Neural cell (in vitro differentiated cells): ENCODE measurements around the gene CRTAC1. TPM values are rescaled to one million over a fixed set of nuclear protein-coding genes. Genes with fewer than 3 reads are reported as not detected.

Experiments used
- H2AFZ ChIP-seq: fragments of 200-600, 300-800 bp; sonication (generic), shearing (Covaris generic); 2 replicates; pipeline ENCODE4 v1.6.0; 2014; ENCODE audit warnings: low read depth, mild to moderate bottlenecking, antibody characterized with exemption, low read length, moderate library complexity
- H3F3A ChIP-seq: fragments of 200-600 bp; shearing (Covaris generic); 2 replicates; pipeline ENCODE4 v1.6.1; 2016; ENCODE audit warnings: mild to moderate bottlenecking, moderate library complexity, mixed read lengths, antibody characterized with exemption, low read length; ENCODE audit not compliant: insufficient read depth, poor library complexity, severe bottlenecking
- H3K27ac ChIP-seq: fragments of 200-600, 300-800 bp; sonication (generic), shearing (Covaris generic); 2 replicates; pipeline ENCODE4 v1.5.1; 2014; ENCODE audit warnings: mild to moderate bottlenecking, low read length, moderate library complexity
- H3K27me3 ChIP-seq: fragments of 300-800, 200-600 bp; sonication (generic), shearing (Covaris generic); 2 replicates; pipeline ENCODE4 v1.6.0; 2014; ENCODE audit warnings: mild to moderate bottlenecking, low read depth, low read length, moderate library complexity; ENCODE audit not compliant: insufficient read depth
- H3K36me3 ChIP-seq: fragments of 300-800, 200-600 bp; sonication (generic), shearing (Covaris generic); 2 replicates; pipeline ENCODE4 v1.5.1; 2014; ENCODE audit warnings: mild to moderate bottlenecking, antibody characterized with exemption, low read length, moderate library complexity; ENCODE audit not compliant: insufficient read depth
- H3K4me2 ChIP-seq: fragments of 300-800, 200-600 bp; sonication (generic), shearing (Covaris generic); 2 replicates; pipeline ENCODE4 v1.6.0; 2014; ENCODE audit warnings: mild to moderate bottlenecking, low read length
- H3K4me3 ChIP-seq: fragments of 300-800, 200-600 bp; sonication (generic), shearing (Covaris generic); 2 replicates; pipeline ENCODE4 v1.5.1; 2014; ENCODE audit warnings: mild to moderate bottlenecking, low read length, moderate library complexity
- H3K79me2 ChIP-seq: fragments of 200-600 bp; shearing (Covaris generic); replicated peaks from 2 replicates; pipeline ENCODE4 v1.6.0; 2014; ENCODE audit warnings: mild to moderate bottlenecking, low read length, moderate library complexity; ENCODE audit not compliant: insufficient read depth
- H3K9ac ChIP-seq: fragments of 300-800, 200-600 bp; sonication (generic), shearing (Covaris generic); 2 replicates; pipeline ENCODE4 v1.6.1; 2016; ENCODE audit warnings: mild to moderate bottlenecking, low read length, mixed read lengths
- H3K9me2 ChIP-seq: fragments of 200-600 bp; shearing (Covaris generic); 2 replicates; pipeline ENCODE4 v1.6.1; 2016; ENCODE audit warnings: mild to moderate bottlenecking, low read length, mixed read lengths; ENCODE audit not compliant: insufficient read depth
- H3K9me3 ChIP-seq: fragments of 200-600, 300-800 bp; sonication (generic), shearing (Covaris generic); 2 replicates; pipeline ENCODE4 v1.6.1; 2016; ENCODE audit warnings: mild to moderate bottlenecking, mixed run types, low read length, moderate library complexity, mixed read lengths
- H4K20me1 ChIP-seq: fragments of 200-600 bp; shearing (Covaris generic); 2 replicates; pipeline ENCODE4 v1.6.1; 2016; ENCODE audit warnings: mild to moderate bottlenecking, mixed run types; ENCODE audit not compliant: insufficient read depth
- CTCF ChIP-seq: fragments of 450-650 bp; IDR thresholded peaks from 2 replicates; pipeline ENCODE4 v1.5.1; 2014; ENCODE audit warnings: antibody characterized with exemption, mild to moderate bottlenecking, moderate library complexity; ENCODE audit not compliant: poor library complexity, severe bottlenecking
- EP300 ChIP-seq: fragments of 450-650 bp; conservative IDR thresholded peaks from 2 replicates; pipeline ENCODE4 v1.6.1; 2014; ENCODE audit warnings: antibody characterized with exemption, mild to moderate bottlenecking, moderate library complexity; ENCODE audit not compliant: poor library complexity, severe bottlenecking
- EZH2 ChIP-seq: fragments of 200-600, 300-800 bp; shearing (Covaris generic), sonication (generic); IDR thresholded peaks from 2 replicates; pipeline ENCODE4 v1.6.1; 2014; ENCODE audit warnings: antibody characterized with exemption, low read length, borderline replicate concordance, mild to moderate bottlenecking; ENCODE audit not compliant: insufficient read depth, poor library complexity, severe bottlenecking
- POLR2AphosphoS5 ChIP-seq: IDR thresholded peaks from 2 replicates; pipeline ENCODE4 v1.6.1; 2012
- RAD21 ChIP-seq: fragments of 450-650 bp; conservative IDR thresholded peaks from 2 replicates; pipeline ENCODE4 v1.6.1; 2014; ENCODE audit warnings: antibody characterized with exemption, mild to moderate bottlenecking, moderate library complexity
- REST ChIP-seq: IDR thresholded peaks from 2 replicates; pipeline ENCODE4 v1.6.1; 2012; ENCODE audit warnings: borderline replicate concordance
- SMC3 ChIP-seq: fragments of 450-650 bp; conservative IDR thresholded peaks from 2 replicates; pipeline ENCODE4 v1.6.1; 2014; ENCODE audit warnings: antibody characterized with exemption, mild to moderate bottlenecking, moderate library complexity; ENCODE audit not compliant: poor library complexity
- TAF1 ChIP-seq: IDR thresholded peaks from 2 replicates; pipeline ENCODE4 v1.6.1; 2012; ENCODE audit warnings: low read depth
- polyA plus RNA-seq: library from polyadenylated mRNA; depleted of rRNA; stranded (reverse); fragments of >200 nt; gene quantifications from 2 replicates; pipeline ENCODE4 v1.2.3, GENCODE V29; 2014

The CRTAC1 gene
- polyA plus RNA-seq, 1 donor from 2014 or later: 1.1 TPM

GRCh38 chr10:98045785-98046389 lies 15.5 kb upstream of the CRTAC1 start:
- Histone ChIP-seq H3K9ac (no peak overlapping the region), H3K27me3 (peaks cover 11% of the 10 kb centered on the region), H3K27ac (no peak overlapping the region), H4K20me1 (no peaks in the 10 kb centered on the region), H2AFZ (no peak overlapping the region), H3K4me3 (no peak overlapping the region), H3K79me2 (no peaks in the 10 kb centered on the region), H3F3A (no peaks in the 10 kb centered on the region), H3K9me2 (no peaks in the 10 kb centered on the region), H3K36me3 (no peaks in the 10 kb centered on the region), H3K9me3 (no peaks in the 10 kb centered on the region), H3K4me2 (no peak overlapping the region)
- TF ChIP-seq CTCF: peak; percentile 90
- no peak for TF ChIP-seq EZH2
- TF ChIP-seq REST: no peak
- TF ChIP-seq SMC3: peak; percentile 86
- TF ChIP-seq RAD21: peak; percentile 77

- no peaks in the 10 kb centered on the region for H3K36me3 ChIP-seq
- no peaks in the 10 kb centered on the region for H3F3A ChIP-seq
- H3K4me2 ChIP-seq: no peak overlapping the region
- H3K4me3 ChIP-seq: no peak overlapping the region
- peaks cover 16% of the 10 kb centered on the region for H3K27me3 ChIP-seq
- no peak overlapping the region for H2AFZ ChIP-seq
- no peaks in the 10 kb centered on the region for H4K20me1 ChIP-seq
- TF ChIP-seq TAF1 (no peak), SMC3 (peak; percentile 63), EP300 (no peak), EZH2 (no peak), RAD21 (peak; percentile 49), POLR2AphosphoS5 (no peak), CTCF (peak; percentile 57)
- no peaks in the 10 kb centered on the region for H3K9me2 ChIP-seq
- no peaks in the 10 kb centered on the region for H3K9me3 ChIP-seq
- no peak overlapping the region for H3K27ac ChIP-seq
- no peak overlapping the region for H3K9ac ChIP-seq
- H3K79me2 ChIP-seq: no peaks in the 10 kb centered on the region
These were observed 11.1 kb upstream of the CRTAC1 start for GRCh38 chr10:98041352-98042043.
